Stimulated activated CD4-positive, alpha-beta T cell treated with anti-CD3 and anti-CD28 coated beads, TNF-alpha, amount 100 ng/mL, for 1 hour (primary cell): ENCODE measurements around the gene TNFRSF6B.
"Not testable (repeated sequence)": the region's sequence is repeated elsewhere in the genome, so short reads cannot be mapped to it uniquely, and the experiment has no call there.

Experiments
- DNase-seq, 3 donors: peaks; one replicate each; pipeline ENCODE4 v3.0.0-alpha.2; 2020; ENCODE audit warnings: low read depth in 3 of 3, low spot score in 1 of 3

TNFRSF6B gene

GRCh38 chr20:63661959-63662812, 34.3 kb upstream of the TNFRSF6B start:
- DNase-seq = no peak

GRCh38 chr20:63662813-63663189, 33.7 kb upstream of the TNFRSF6B start:
- DNase-seq = no peak

GRCh38 chr20:63663332-63664066, 33.0 kb upstream of the TNFRSF6B start:
- no peak for DNase-seq

GRCh38 chr20:63664143-63664851, 32.2 kb upstream of the TNFRSF6B start:
- no peak for DNase-seq

- DNase-seq = no peak
Observed at GRCh38 chr20:63664861-63665594, 31.4 kb upstream of the TNFRSF6B start.

- no peak for DNase-seq
Observed at GRCh38 chr20:63665708-63666107, 30.7 kb upstream of the TNFRSF6B start.

GRCh38 chr20:63667858-63668257, 28.6 kb upstream of the TNFRSF6B start:
- no peak for DNase-seq

GRCh38 chr20:63668351-63668750, 28.1 kb upstream of the TNFRSF6B start:
- DNase-seq = no peak

- DNase-seq = not testable (repeated sequence)
Observed at GRCh38 chr20:63671695-63672094, 24.8 kb upstream of the TNFRSF6B start.

- no peak for DNase-seq
Observed at GRCh38 chr20:63672666-63673065, 23.8 kb upstream of the TNFRSF6B start.

- DNase-seq = no peak
Observed at GRCh38 chr20:63673951-63674350, 22.5 kb upstream of the TNFRSF6B start.

- DNase-seq = no peak
Observed at GRCh38 chr20:63675681-63676368, 20.6 kb upstream of the TNFRSF6B start.

- no peak for DNase-seq
Observed at GRCh38 chr20:63678071-63678470, 18.4 kb upstream of the TNFRSF6B start.

- no peak for DNase-seq
Observed at GRCh38 chr20:63678667-63679465, 17.6 kb upstream of the TNFRSF6B start.

- DNase-seq = no peak
Observed at GRCh38 chr20:63679799-63680305, 16.6 kb upstream of the TNFRSF6B start.

GRCh38 chr20:63680427-63680826, 16.0 kb upstream of the TNFRSF6B start:
- no peak for DNase-seq

GRCh38 chr20:63680857-63681608, 15.4 kb upstream of the TNFRSF6B start:
- no peak for DNase-seq

- no peak for DNase-seq
Observed at GRCh38 chr20:63681609-63682142, 14.8 kb upstream of the TNFRSF6B start.
